Lung (tissue), 12 donors: ENCODE data around the gene FOXP1. TPM values are rescaled to one million over a fixed set of nuclear protein-coding genes. Genes with fewer than 3 reads are reported as not detected.
A peak's percentile ranks its signal among the peaks of the same experiment; 100 is the strongest.

ENCODE experiments used
- ATAC-seq: fragments of 200-7000 bp; cut with Tn5 transposase; one replicate; pipeline ENCODE4 v1.9.1; 2020; ENCODE audit warnings: moderate number of reproducible peaks; ENCODE audit not compliant: insufficient read depth, low FRiP score
- DNase-seq, 3 donors: peaks; one replicate each; pipeline ENCODE4 v3.0.0-alpha.2; 2013 to 2017
- H3K27ac ChIP-seq, 2 donors: one replicate each; pipeline ENCODE4 v1.5.1; 2013; ENCODE audit warnings: mild to moderate bottlenecking in 2 of 2, moderate library complexity in 2 of 2, control low read depth in 1 of 2, inconsistent platforms in 1 of 2, low read depth in 1 of 2, low read length in 1 of 2
- H3K27me3 ChIP-seq, 3 donors: one replicate each; pipeline ENCODE4 v1.5.1; 2013; ENCODE audit warnings: low read length in 2 of 3; ENCODE audit not compliant: control insufficient read depth in 3 of 3, insufficient read depth in 3 of 3
- H3K36me3 ChIP-seq, 4 donors: one replicate each; pipeline ENCODE4 v1.5.1; 2013; ENCODE audit warnings: low read length in 4 of 4, mild to moderate bottlenecking in 1 of 4, moderate library complexity in 1 of 4; ENCODE audit not compliant: control insufficient read depth in 4 of 4, insufficient read depth in 4 of 4
- H3K4me1 ChIP-seq, 5 donors: one replicate each; pipeline ENCODE4 v1.5.1; 2013; ENCODE audit warnings: low read length in 5 of 5, mild to moderate bottlenecking in 2 of 5, moderate library complexity in 1 of 5; ENCODE audit not compliant: control insufficient read depth in 5 of 5, insufficient read depth in 5 of 5
- H3K4me3 ChIP-seq: one replicate; pipeline ENCODE4 v1.5.1; 2013; ENCODE audit warnings: mild to moderate bottlenecking, control low read depth, moderate library complexity
- H3K9ac ChIP-seq, 2 donors: one replicate each; pipeline ENCODE4 v1.5.1; 2013; ENCODE audit warnings: low read length in 2 of 2, control low read depth in 1 of 2; ENCODE audit not compliant: insufficient read depth in 1 of 2
- H3K9me3 ChIP-seq, 4 donors: one replicate each; pipeline ENCODE4 v1.5.1; 2013; ENCODE audit warnings: low read length in 3 of 4, mild to moderate bottlenecking in 1 of 4, moderate library complexity in 1 of 4; ENCODE audit not compliant: control insufficient read depth in 4 of 4, insufficient read depth in 3 of 4
- WGBS, 2 donors: extraction: QIAGEN DNeasy Blood & Tissue Kit; methylation state at CpG; one replicate each; pipeline ENCODE4 v1.1.7; 2013; 5-methylcytosine and 5-hydroxymethylcytosine counted together
- polyA plus RNA-seq, 2 donors: library from polyadenylated mRNA; stranded (reverse); fragments of 200-250 nt; gene quantifications; one replicate each; pipeline ENCODE4 v1.2.1, GENCODE V29; 2013
- total RNA-seq, 2 donors: library from RNA; depleted of rRNA in 1 of 2; stranded (reverse); fragments of >200 nt in 1 of 2; gene quantifications; one replicate each; pipeline ENCODE4 v1.2.1, GENCODE V29; 2014 to 2021
- TF ChIP-seq, protein P1 (sequence below): IDR thresholded peaks from 2 replicates; pipeline ENCODE4 v1.5.1; 2012; ENCODE audit warnings: mild to moderate bottlenecking; ENCODE audit errors: control extremely low read depth, extremely low read depth
- donor health status: control.
- donor health status: control.
- donor health status: Bipolar disorder and iron deficiency.
- donor health status: healthy.
- donor health status: DM: yes; HTN: yes; CAD: no.

Gene FOXP1
- total and polyA plus RNA-seq, 4 donors = 13.8 to 287 (median 73.9) TPM

DNA sequence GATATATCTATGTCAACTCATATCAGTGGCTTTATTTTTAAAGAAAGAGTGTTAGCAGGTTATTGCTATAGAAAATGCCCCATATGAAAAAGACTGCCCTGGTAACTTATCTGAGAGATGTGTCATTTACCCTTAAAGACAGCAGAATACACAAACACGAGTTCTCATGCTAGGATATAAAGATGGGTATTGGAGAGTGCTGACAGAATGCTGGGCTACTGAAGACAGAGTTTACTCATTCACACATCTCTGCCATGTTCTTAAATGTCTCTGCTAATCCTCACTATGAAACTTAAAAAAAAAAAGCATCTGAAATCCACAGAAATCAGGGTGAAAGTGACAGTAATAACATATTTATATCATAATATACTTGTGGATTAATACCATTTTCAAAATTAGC is 126.7 kb downstream of the FOXP1 start:
- WGBS, 2 donors = 33% methylated on average over 1 of the region's 1 CpG
- Histone ChIP-seq H3K9ac (no peak overlapping the region), H3K4me3 (no peak overlapping the region), H3K36me3 (no peaks in the 10 kb centered on the region), H3K27me3 (no peaks in the 10 kb centered on the region), H3K27ac (no peak overlapping the region), H3K4me1 (peaks cover 3 to 16% (median 9%) of the 10 kb centered on the region in 5 donors), H3K9me3 (no peaks in the 10 kb centered on the region)
- DNase-seq (no peak), ATAC-seq (no peak)
- TF ChIP-seq, protein P1, sequence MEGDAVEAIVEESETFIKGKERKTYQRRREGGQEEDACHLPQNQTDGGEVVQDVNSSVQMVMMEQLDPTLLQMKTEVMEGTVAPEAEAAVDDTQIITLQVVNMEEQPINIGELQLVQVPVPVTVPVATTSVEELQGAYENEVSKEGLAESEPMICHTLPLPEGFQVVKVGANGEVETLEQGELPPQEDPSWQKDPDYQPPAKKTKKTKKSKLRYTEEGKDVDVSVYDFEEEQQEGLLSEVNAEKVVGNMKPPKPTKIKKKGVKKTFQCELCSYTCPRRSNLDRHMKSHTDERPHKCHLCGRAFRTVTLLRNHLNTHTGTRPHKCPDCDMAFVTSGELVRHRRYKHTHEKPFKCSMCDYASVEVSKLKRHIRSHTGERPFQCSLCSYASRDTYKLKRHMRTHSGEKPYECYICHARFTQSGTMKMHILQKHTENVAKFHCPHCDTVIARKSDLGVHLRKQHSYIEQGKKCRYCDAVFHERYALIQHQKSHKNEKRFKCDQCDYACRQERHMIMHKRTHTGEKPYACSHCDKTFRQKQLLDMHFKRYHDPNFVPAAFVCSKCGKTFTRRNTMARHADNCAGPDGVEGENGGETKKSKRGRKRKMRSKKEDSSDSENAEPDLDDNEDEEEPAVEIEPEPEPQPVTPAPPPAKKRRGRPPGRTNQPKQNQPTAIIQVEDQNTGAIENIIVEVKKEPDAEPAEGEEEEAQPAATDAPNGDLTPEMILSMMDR = no peak

DNA sequence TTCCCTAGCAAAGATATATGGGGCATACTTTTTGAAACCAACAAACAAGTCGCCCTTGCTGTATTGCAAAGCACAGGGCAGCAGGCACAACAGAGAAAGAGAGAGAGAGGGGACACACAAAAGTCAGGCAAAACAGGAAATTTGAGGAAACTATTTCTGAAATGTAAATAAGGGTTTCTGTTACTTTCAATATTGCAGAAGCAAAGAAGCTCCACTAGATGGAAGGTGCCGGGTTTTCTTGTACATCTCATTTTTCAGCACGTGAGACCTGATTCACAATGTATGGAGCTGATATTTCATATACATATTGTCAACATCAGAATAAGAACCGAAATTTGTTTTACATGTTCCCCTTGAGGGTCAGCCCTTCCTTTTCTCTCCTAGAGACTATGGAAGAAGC is 127.4 kb downstream of the FOXP1 start:
- Histone ChIP-seq H3K9me3 (no peaks in the 10 kb centered on the region), H3K4me1 (peaks cover 3 to 15% (median 9%) of the 10 kb centered on the region in 5 donors), H3K4me3 (no peak overlapping the region), H3K27ac (no peak overlapping the region), H3K27me3 (no peaks in the 10 kb centered on the region), H3K9ac (no peak overlapping the region), H3K36me3 (no peaks in the 10 kb centered on the region)
- TF ChIP-seq, protein P1 = no peak
- ATAC-seq (no peak), DNase-seq (peak in 2 of 3 donors; percentile 20 to 42)
- WGBS, 2 donors = 6 to 16% methylated on average over 4 of the region's 4 CpGs

DNA sequence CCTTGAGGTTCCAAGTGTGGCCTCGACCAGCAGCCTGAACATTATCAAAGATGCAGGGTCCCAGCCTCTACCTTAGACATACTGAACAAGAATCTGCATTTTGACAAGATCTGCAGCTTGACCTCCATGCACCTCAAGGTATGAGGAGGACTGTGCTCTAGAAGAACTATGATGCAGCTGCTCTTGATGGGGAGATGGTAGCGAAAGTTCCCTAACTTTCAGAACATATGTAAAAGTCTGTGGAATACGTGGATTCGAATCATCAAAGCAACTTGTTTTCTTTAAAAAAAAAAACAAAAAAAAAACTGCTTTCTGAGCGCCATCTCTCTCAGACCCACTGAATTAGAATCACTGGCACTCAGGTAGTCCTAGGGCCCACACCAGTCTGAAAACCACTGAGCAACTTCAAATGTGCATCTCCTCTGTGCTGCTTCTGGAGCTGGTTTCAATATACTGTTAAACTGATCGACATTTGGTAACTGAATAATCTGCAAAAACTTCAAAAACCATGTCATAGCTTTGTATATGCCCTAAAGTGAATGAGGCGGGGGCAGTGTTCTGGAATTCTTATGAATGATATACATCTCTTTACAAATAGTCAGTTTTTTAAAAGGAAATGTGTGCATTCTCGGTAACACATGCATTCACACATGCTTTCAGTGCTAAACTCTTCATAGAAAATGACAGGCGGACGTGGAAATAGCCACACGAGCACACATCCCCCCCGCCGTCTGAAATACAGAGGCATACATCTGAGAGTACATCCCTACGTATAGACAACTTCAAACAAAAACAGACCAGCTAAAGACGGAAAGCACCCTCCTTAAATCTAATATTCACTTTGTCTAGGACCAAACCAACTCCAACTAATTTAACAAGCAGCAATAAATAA is 128.8 kb downstream of the FOXP1 start:
- peak overlapping the region in 1 of 2 donors; percentile 33 for H3K27ac ChIP-seq
- DNase-seq = no peak
- ATAC-seq = no peak
- WGBS, 2 donors = 69 to 78% methylated on average over 15 of the region's 15 CpGs
- no peaks in the 10 kb centered on the region for H3K9me3 ChIP-seq
- H3K4me1 ChIP-seq = peaks cover 3 to 19% (median 9%) of the 10 kb centered on the region in 5 donors
- H3K4me3 ChIP-seq = no peak overlapping the region
- no peaks in the 10 kb centered on the region for H3K27me3 ChIP-seq
- TF ChIP-seq, protein P1 = no peak
- H3K36me3 ChIP-seq = no peaks in the 10 kb centered on the region
- H3K9ac ChIP-seq = no peak overlapping the region
